GM13977 (cell line): ENCODE measurements around the gene DHX58.
"Not testable (repeated sequence)": the region's sequence is repeated elsewhere in the genome, so short reads cannot be mapped to it uniquely, and the experiment has no call there.

ENCODE experiments used
- DNase-seq: peaks from one replicate; pipeline ENCODE4 v3.0.0; 2012; ENCODE audit warnings: low spot score
- in situ Hi-C: fragments of 300-500 bp; cut with MboI; formaldehyde crosslinking; loops from one replicate; pipeline ENCODE4 v1.12.0; 2022; ENCODE audit warnings: low sequenced_read_pairs, low pct_unique_long_range_greater_than_20kb, mixed read lengths, inconsistent platforms; ENCODE audit not compliant: unreplicated experiment
- TF ChIP-seq, protein P1 (sequence below): IDR thresholded peaks from 2 replicates; pipeline ENCODE4 v1.5.1; 2012; ENCODE audit warnings: mild to moderate bottlenecking, control low read depth; ENCODE audit not compliant: insufficient read depth; ENCODE audit errors: extremely low read depth, missing control alignments

DHX58 gene

DNA sequence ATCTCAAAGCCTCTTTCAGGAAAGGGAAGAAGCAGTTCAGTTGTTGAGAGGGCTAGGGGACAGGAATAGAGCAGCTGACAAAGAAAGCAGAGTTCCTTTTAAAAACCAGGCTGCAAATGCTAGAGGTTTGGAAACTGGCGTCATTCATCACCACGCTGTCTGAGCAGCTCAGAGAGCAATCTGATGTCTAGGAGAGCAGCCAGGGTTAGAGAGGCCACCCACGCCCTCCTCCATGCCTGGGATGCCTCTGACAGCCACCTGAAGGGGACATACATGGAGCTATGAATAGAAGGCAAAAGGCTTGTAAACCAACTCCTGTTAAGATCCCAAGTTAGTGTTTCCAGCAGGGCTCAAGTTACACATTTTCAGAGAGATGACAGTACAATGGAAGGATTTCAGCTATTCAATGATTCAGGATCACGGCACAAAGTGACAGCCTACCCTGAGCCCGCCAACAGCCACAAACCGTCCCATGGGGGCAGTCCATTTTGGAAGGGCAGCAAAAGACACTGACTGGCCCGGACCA is 29.9 kb upstream of the DHX58 start:
- TF ChIP-seq, protein P1, sequence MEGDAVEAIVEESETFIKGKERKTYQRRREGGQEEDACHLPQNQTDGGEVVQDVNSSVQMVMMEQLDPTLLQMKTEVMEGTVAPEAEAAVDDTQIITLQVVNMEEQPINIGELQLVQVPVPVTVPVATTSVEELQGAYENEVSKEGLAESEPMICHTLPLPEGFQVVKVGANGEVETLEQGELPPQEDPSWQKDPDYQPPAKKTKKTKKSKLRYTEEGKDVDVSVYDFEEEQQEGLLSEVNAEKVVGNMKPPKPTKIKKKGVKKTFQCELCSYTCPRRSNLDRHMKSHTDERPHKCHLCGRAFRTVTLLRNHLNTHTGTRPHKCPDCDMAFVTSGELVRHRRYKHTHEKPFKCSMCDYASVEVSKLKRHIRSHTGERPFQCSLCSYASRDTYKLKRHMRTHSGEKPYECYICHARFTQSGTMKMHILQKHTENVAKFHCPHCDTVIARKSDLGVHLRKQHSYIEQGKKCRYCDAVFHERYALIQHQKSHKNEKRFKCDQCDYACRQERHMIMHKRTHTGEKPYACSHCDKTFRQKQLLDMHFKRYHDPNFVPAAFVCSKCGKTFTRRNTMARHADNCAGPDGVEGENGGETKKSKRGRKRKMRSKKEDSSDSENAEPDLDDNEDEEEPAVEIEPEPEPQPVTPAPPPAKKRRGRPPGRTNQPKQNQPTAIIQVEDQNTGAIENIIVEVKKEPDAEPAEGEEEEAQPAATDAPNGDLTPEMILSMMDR = no peak
- in situ Hi-C loops = no loop called here
- DNase-seq = no peak

DNA sequence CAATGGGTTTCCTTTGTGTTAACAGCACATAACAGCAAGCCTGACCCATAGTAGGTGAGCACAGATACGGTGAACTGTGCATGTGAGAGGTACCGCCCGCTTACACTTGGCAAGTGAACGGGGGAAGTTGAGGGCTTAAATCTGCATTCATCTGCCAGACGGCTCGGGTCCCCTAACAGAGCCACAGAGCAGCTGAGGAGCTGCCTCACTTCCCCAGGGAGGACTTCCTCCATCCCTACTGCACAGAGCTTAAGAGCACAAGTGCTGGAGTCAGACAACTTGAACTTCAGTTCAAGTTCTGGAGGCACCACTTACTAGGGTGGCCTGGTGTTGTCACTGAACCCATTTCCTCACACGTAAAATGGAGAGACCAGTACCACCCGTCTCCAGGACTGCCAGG is 28.9 kb upstream of the DHX58 start:
- TF ChIP-seq, protein P1 = no peak
- no peak for DNase-seq
- in situ Hi-C loops = no loop called here

DNA sequence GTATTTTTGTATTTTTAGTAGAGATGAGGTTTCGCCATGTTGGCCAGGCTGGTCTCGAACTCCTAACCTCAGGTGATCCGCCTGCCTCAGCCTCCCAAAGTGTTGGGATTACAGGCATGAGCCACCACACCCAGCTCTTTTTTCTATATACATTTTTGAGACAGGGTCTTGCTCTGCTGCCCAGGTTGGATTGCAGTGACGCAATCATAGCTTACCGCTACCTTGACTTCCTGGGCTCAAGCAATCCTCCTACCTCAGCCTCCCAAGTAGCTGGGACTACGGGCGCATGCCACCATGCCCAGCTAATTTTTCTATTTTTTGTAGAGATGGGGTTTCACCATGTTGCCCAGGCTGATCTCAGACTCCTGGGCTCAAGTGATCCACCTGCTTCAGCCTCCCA is 28.2 kb upstream of the DHX58 start:
- DNase-seq, in situ Hi-C loops: not testable (repeated sequence)

DNA sequence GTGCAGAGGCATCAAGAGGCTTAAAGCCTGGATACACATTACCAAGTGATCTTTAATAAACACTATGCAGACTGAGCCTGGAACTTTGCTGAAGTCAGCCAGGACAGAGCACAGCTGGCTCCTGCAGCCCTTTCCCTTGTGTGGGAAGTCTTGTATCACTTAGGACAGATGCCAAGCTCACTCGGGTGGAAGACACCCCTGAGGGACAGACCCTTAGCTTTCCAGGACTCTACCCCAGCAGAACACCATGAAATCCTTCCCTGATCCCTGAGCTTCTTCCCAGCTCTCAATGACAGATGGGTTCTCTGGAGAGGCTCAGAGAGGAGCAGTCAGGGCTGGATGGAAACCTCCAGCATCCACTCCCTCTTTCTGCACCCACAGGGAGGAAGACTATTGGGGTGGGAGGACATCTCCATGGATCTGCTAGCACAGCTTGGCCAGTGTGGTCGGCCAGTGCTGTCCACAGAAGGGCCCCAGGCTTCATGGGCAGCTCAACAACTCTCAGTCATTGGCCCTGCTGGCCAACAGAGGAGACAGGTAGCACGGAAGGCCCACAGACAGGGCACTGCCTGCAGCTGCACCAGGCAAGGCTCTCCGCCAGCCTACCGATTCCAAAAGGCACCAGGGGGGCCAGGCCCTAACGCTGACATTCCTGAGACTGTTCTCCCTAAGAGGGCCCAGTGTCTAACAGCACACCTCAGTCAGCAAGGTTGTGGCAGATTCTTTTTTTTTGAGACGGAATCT is 26.4 kb upstream of the DHX58 start:
- in situ Hi-C loops = no loop called here
- no peak for DNase-seq
- TF ChIP-seq, protein P1 = no peak

DNA sequence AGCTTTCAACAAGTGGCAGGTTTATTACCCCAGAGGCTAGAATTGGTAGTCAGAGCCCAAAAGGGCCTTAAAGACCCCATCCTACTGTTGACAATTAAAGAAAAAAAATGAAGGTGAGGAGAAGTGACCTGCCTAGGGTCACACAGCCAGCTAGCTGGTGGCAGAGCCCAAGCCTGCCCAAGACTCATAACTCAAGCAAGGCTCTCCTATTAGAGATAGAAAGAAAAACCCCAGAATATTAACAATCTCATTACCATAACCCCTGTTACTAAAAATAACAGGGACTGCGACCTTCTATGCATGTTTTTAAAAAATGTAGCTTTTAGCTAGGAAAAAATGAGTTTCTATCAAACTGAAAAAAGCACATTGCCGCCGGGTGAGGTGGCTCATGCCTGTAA is 24.1 kb upstream of the DHX58 start:
- in situ Hi-C loops = no loop called here
- TF ChIP-seq, protein P1 = no peak
- no peak for DNase-seq

DNA sequence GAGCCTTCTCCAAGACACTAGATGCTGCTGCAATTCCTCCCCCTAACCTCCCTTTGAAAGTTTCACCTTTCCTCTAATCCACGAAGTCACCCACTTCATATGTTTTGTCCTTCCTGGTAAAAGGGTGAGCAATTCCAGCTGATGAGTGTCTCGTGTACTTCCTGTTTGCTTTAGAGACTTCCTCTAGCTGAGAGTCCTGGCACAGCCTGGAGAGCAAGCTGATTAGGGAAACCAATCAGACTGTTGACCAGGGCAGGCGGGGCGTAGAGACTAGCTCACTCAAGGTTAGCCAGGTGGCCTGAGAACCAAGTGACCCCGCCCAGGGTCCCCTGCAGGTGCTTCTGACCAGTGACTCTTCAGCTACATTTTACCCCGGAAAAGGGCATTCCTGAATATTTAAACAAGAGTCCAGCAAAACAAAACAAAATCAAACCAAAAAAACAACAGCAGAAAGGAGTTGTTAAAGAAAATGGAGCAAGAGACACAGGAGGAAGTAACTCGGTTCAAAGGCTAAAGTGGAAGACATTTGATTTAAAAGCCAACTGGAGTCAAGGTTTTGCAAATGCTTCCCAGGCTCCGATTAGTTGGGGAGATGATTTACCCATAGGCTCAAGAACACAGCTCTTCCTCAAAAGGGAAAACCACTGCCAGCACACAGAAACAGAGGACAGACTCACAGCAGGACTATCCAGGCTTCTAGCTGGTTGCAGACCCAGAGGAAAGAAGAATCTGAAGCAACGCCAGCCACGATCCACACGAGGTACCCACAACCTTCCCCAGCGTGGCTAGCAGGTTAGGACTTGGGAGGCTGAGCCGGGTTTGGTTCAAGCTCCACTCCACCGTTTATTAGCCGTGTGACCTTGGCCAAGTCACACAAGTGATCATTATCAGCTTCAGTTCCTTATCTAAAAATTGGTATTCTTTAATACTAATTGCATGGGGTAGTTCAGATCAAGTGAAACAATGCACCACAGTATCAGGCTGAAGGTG is 23.4 kb upstream of the DHX58 start:
- TF ChIP-seq, protein P1 = no peak
- DNase-seq = no peak
- in situ Hi-C loops = no loop called here

DNA sequence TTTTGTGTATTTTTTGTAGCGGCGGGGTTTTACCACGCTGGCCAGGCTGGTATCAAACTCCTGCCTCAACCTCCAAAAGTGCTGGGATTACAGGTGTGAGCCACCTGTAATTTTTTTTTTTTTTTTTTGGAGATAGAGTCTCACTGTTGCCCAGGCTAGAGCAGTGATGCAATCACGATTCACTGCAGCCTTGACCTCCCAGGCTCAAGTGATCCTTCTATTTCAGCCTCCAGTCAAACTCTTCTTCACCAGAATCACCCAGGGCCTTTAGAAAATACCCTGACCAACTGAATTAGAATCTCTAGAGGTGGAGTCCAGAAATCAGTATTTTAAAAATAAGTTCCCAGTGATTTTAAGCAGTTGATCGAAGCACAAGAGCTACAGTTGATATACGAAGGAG is 22.6 kb upstream of the DHX58 start:
- TF ChIP-seq, protein P1 = no peak
- no peak for DNase-seq
- in situ Hi-C loops = no loop called here
